SKM-1 treated with dmso at 0.1 percent for 144 hours (cell line): ENCODE data around the gene HDAC7.
A peak's percentile ranks its signal among the peaks of the same experiment; 100 is the strongest.
"Not testable (repeated sequence)": the region's sequence is repeated elsewhere in the genome, so short reads cannot be mapped to it uniquely, and the experiment has no call there.

Experiments used
- DNase-seq: peaks from one replicate; lab custom pipeline; 2025; ENCODE audit not compliant: unreplicated experiment; lab: John Stamatoyannopoulos, UW

Gene HDAC7

GRCh38 chr12:47829584-47829983 lies 9.9 kb upstream of the HDAC7 start:
- no peak for DNase-seq

- no peak for DNase-seq
These were observed 9.3 kb upstream of the HDAC7 start for GRCh38 chr12:47828976-47829482.

- no peak for DNase-seq
These were observed 8.6 kb upstream of the HDAC7 start for GRCh38 chr12:47828008-47828975.

- no peak for DNase-seq
These were observed 5.5 kb upstream of the HDAC7 start for GRCh38 chr12:47825173-47825639.

GRCh38 chr12:47824635-47825034 lies 4.9 kb upstream of the HDAC7 start:
- DNase-seq: no peak

GRCh38 chr12:47824198-47824597 lies 4.5 kb upstream of the HDAC7 start:
- DNase-seq: no peak

- DNase-seq: no peak
These were observed 3.9 kb upstream of the HDAC7 start for GRCh38 chr12:47823422-47824086.

- DNase-seq: no peak
These were observed 3.2 kb upstream of the HDAC7 start for GRCh38 chr12:47822863-47823262.

GRCh38 chr12:47822401-47822800 lies 2.7 kb upstream of the HDAC7 start:
- DNase-seq: no peak

- DNase-seq: no peak
These were observed 1.6 kb upstream of the HDAC7 start for GRCh38 chr12:47821346-47821706.

- DNase-seq: peak; percentile 22
These were observed 1.1 kb upstream of the HDAC7 start for GRCh38 chr12:47820631-47821345.

GRCh38 chr12:47819138-47819895 lies 386 bp downstream of the HDAC7 start:
- DNase-seq: no peak

- no peak for DNase-seq
These were observed 1.1 kb downstream of the HDAC7 start for GRCh38 chr12:47818467-47819137.

- no peak for DNase-seq
These were observed 1.7 kb downstream of the HDAC7 start for GRCh38 chr12:47818007-47818376.

GRCh38 chr12:47817272-47818006 lies 2.3 kb downstream of the HDAC7 start:
- DNase-seq: no peak

- no peak for DNase-seq
These were observed 3.1 kb downstream of the HDAC7 start for GRCh38 chr12:47816403-47817271.

GRCh38 chr12:47815447-47815846 lies 4.3 kb downstream of the HDAC7 start:
- not testable (repeated sequence) for DNase-seq

- DNase-seq: no peak
These were observed 5.0 kb downstream of the HDAC7 start for GRCh38 chr12:47814539-47815170.
